Ovary (tissue), 9 donors: Measurements from ENCODE around the gene ADGRV1. TPM values are rescaled to one million over a fixed set of nuclear protein-coding genes. Genes with fewer than 3 reads are reported as not detected.

Source experiments
- DNase-seq, 5 donors: peaks; one replicate each; pipeline ENCODE4 v3.0.0-alpha.2; 2019 to 2020
- H3K27ac ChIP-seq, 2 donors: fragments of 200-600 bp; one replicate each; pipeline versions ENCODE4 v1.5.1 to v1.8.0; 2019 to 2022
- H3K27me3 ChIP-seq: fragments of 200-600 bp; one replicate; pipeline ENCODE4 v1.8.0; 2022
- H3K36me3 ChIP-seq: fragments of 200-600 bp; sonication (generic); one replicate; pipeline ENCODE4 v1.5.1; 2019
- H3K4me1 ChIP-seq: one replicate; pipeline ENCODE4 v1.8.1; 2013; ENCODE audit warnings: mild to moderate bottlenecking, moderate library complexity; ENCODE audit not compliant: insufficient read depth
- H3K4me3 ChIP-seq: fragments of 200-600 bp; sonication (generic); one replicate; pipeline ENCODE4 v1.5.1; 2017
- H3K9me3 ChIP-seq, 2 donors: fragments of 200-600 bp in 1 of 2; sonication (generic) in 1 of 2; one replicate each; pipeline versions ENCODE4 v1.5.1 to v1.8.1; 2013 to 2019; ENCODE audit warnings: mild to moderate bottlenecking in 1 of 2, moderate library complexity in 1 of 2
- CTCF ChIP-seq, 3 donors: fragments of 450-650 bp in 2 of 3; fragments of 200-600 bp in 1 of 3; IDR thresholded peaks; one replicate each; pipeline versions ENCODE4 v1.5.1 to v1.8.0; 2016 to 2022; ENCODE audit warnings: antibody characterized with exemption in 3 of 3, mild to moderate bottlenecking in 1 of 3
- EP300 ChIP-seq: sonication (generic); formaldehyde crosslinking; IDR thresholded peaks from one replicate; pipeline ENCODE4 v1.6.1; 2017; ENCODE audit warnings: antibody characterized with exemption
- POLR2A ChIP-seq: fragments of 450-650 bp; IDR thresholded peaks from one replicate; pipeline ENCODE4 v1.6.1; 2017; ENCODE audit warnings: antibody characterized with exemption, mild to moderate bottlenecking, moderate library complexity
- WGBS, 3 donors: extraction: QIAGEN DNeasy Blood & Tissue Kit in 1 of 3; methylation state at CpG; one replicate each; pipeline versions ENCODE4 v1.1.5 to v1.1.7; 2013 to 2017; 5-methylcytosine and 5-hydroxymethylcytosine counted together
- intact Hi-C, 4 donors: fragments of 100-400 bp; cut with DNase I; formaldehyde crosslinking; loops; one replicate each; pipeline versions ENCODE4 v1.11.0 to v1.15.1; 2022 to 2023
- polyA plus RNA-seq, 2 donors: library from polyadenylated mRNA; stranded (reverse); fragments of 200-250 nt in 1 of 2; fragments of 350-450 nt in 1 of 2; fragmentation: Illumina TruSeq in 1 of 2; extraction: RNeasy Lipid Tissue Mini Kit (QIAGEN cat#74804) in 1 of 2; gene quantifications; one replicate each; pipeline ENCODE4 v1.2.3, GENCODE V29; 2013 to 2014
- total RNA-seq, 7 donors: library from RNA; depleted of rRNA in 2 of 7; stranded (reverse); fragments of >200 nt in 2 of 7; fragmentation: NEBNext Ultra II Directional in 3 of 7; extraction: Animal tissue kit (Norgen Biotek cat#: 25700) in 3 of 7; gene quantifications; one replicate each; pipeline versions ENCODE4 v1.1.0 to v1.2.4, GENCODE V29; 2016 to 2023
- donor health status: DM: no; HTN: no; CAD: no; lungs with moderate emphysema.
- donor health status: DM: no; HTN: no; CAD: no.
- donor health status: Bipolar disorder and iron deficiency.
- donor health status: DM: yes; HTN: yes; CAD: no.
- donor health status: DM: no; HTN: no; CAD: no.
- donor health status: DM: yes; HTN: yes; CAD: no.

The ADGRV1 gene
- total and polyA plus RNA-seq, 9 donors, result 0.21 to 2.7 (median 1.1) TPM

- Histone ChIP-seq H3K27me3 (peaks cover 3% of the 10 kb centered on the region), H3K36me3 (no peaks in the 10 kb centered on the region), H3K27ac (no peak overlapping the region), H3K4me3 (no peak overlapping the region), H3K4me1 (no peaks in the 10 kb centered on the region), H3K9me3 (no peaks in the 10 kb centered on the region)
- intact Hi-C loops, result no loop called here
- no peak for DNase-seq
- TF ChIP-seq POLR2A, result no peak
- TF ChIP-seq CTCF (IDR thresholded peaks at IDR 0.05), result no peak
- no peak for TF ChIP-seq EP300
Observed at GRCh38 chr5:90944116-90944515, 385.5 kb downstream of the ADGRV1 start.

GRCh38 chr5:90947667-90948066, 389.1 kb downstream of the ADGRV1 start:
- Histone ChIP-seq H3K36me3 (no peaks in the 10 kb centered on the region), H3K4me1 (no peaks in the 10 kb centered on the region), H3K9me3 (no peaks in the 10 kb centered on the region), H3K4me3 (no peak overlapping the region), H3K27ac (no peak overlapping the region), H3K27me3 (peaks cover 3% of the 10 kb centered on the region)
- intact Hi-C loops, result no loop called here
- DNase-seq, result no peak
- no peak for TF ChIP-seq CTCF (IDR thresholded peaks at IDR 0.05)
- no peak for TF ChIP-seq POLR2A
- TF ChIP-seq EP300, result no peak
- 42 to 55% (median 49%) methylated on average over 1 of the region's 1 CpG for WGBS, 3 donors

GRCh38 chr5:90948969-90949368, 390.4 kb downstream of the ADGRV1 start:
- DNase-seq, result no peak
- WGBS, 3 donors, result 87 to 93% (median 88%) methylated on average over 2 of the region's 2 CpGs
- Histone ChIP-seq H3K36me3 (no peaks in the 10 kb centered on the region), H3K4me3 (no peak overlapping the region), H3K27ac (no peak overlapping the region), H3K27me3 (peaks cover 3% of the 10 kb centered on the region), H3K4me1 (no peaks in the 10 kb centered on the region), H3K9me3 (no peaks in the 10 kb centered on the region)
- no peak for TF ChIP-seq EP300
- TF ChIP-seq POLR2A, result no peak
- no peak for TF ChIP-seq CTCF (IDR thresholded peaks at IDR 0.05)
- intact Hi-C loops, result no loop called here

- H3K36me3 ChIP-seq, result no peaks in the 10 kb centered on the region
- intact Hi-C loops, result no loop called here
- no peaks in the 10 kb centered on the region for H3K4me1 ChIP-seq
- WGBS, 3 donors, result 96 to 99% (median 97%) methylated on average over 2 of the region's 2 CpGs
- no peak for DNase-seq
- H3K4me3 ChIP-seq, result no peak overlapping the region
- H3K27me3 ChIP-seq, result peaks cover 1% of the 10 kb centered on the region
- H3K27ac ChIP-seq, result no peak overlapping the region
- TF ChIP-seq POLR2A, result no peak
- no peak for TF ChIP-seq EP300
- TF ChIP-seq CTCF (IDR thresholded peaks at IDR 0.05), result no peak
- no peaks in the 10 kb centered on the region for H3K9me3 ChIP-seq
Observed at GRCh38 chr5:90949469-90950358, 391.1 kb downstream of the ADGRV1 start.
